Stimulated activated naive CD8-positive, alpha-beta T cell treated with anti-CD3 and anti-CD28 coated beads, Interleukin-15, Interleukin-2, amounts not matched to agents 100 ng/mL and 50 ng/mL, for 24 hours (primary cell): ENCODE results near the gene SLC25A39.
"Not testable (repeated sequence)": the region's sequence is repeated elsewhere in the genome, so short reads cannot be mapped to it uniquely, and the experiment has no call there.

Experiments
- H3K27ac Mint-ChIP-seq: one replicate; pipeline ENCODE4 v1.8.0; 2021; ENCODE audit warnings: mild to moderate bottlenecking, mixed read lengths
- H3K27me3 Mint-ChIP-seq: one replicate; pipeline ENCODE4 v1.8.0; 2021; ENCODE audit warnings: mixed read lengths
- H3K36me3 Mint-ChIP-seq: one replicate; pipeline ENCODE4 v1.8.0; 2021; ENCODE audit warnings: low read depth, mixed read lengths
- H3K4me1 Mint-ChIP-seq: one replicate; pipeline ENCODE4 v1.8.0; 2021; ENCODE audit warnings: low read depth, mixed read lengths
- H3K4me3 Mint-ChIP-seq: one replicate; pipeline ENCODE4 v1.8.0; 2021; ENCODE audit warnings: mild to moderate bottlenecking, mixed read lengths
- H3K9me3 Mint-ChIP-seq: one replicate; pipeline ENCODE4 v1.8.0; 2021; ENCODE audit warnings: mixed read lengths

SLC25A39 gene, protein sequence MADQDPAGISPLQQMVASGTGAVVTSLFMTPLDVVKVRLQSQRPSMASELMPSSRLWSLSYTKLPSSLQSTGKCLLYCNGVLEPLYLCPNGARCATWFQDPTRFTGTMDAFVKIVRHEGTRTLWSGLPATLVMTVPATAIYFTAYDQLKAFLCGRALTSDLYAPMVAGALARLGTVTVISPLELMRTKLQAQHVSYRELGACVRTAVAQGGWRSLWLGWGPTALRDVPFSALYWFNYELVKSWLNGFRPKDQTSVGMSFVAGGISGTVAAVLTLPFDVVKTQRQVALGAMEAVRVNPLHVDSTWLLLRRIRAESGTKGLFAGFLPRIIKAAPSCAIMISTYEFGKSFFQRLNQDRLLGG

DNA sequence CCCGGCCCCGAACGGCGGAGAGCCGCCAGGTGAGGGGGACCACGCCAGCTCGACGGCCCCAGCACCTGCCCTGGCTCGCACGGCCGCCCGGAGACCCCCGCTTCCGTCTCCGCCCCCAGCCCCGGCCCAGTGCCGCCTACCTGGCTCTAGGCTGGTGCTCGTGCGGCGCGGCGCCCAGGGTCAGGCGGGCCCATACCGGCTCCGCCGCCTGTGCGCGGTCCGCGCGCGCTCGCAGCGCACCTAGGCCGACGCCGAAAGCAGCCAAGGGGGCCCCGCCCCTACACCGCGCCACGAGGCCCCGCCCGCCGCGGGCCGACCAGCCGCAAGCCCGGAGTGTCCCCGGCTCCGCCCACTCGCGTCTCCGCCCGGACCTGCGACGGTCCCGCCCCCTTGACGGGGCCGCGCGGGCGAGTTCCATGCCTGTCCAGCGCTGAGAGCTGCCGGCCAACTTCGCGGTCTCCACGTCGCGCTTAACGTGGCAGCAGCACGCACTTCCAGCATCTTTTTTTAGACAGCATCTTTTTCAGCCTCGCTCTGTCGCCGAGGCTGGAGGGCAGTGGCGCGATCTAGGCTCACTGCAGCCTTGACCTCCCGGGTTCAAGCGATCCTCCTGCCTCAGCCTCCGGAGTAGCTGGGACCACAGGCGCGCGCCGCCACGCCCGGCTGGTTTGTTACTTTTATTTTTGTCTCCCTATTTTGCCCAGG, at the start of gene SLC25A39:
Gene SLC25A39, minus strand, starts transcription at position 253 of the 705 bp plus-strand sequence. CDS start 1,261 bp downstream, outside the sequence.
- Mint-ChIP-seq H3K27me3 (no peaks in the 10 kb centered on the region), H3K36me3 (peaks cover 9% of the 10 kb centered on the region), H3K4me1 (peaks cover 36% of the 10 kb centered on the region), H3K27ac (peak within 1 kb of the TSS; percentile 94), H3K9me3 (no peaks in the 10 kb centered on the region), H3K4me3 (peak within 1 kb of the TSS; percentile 87)

DNA sequence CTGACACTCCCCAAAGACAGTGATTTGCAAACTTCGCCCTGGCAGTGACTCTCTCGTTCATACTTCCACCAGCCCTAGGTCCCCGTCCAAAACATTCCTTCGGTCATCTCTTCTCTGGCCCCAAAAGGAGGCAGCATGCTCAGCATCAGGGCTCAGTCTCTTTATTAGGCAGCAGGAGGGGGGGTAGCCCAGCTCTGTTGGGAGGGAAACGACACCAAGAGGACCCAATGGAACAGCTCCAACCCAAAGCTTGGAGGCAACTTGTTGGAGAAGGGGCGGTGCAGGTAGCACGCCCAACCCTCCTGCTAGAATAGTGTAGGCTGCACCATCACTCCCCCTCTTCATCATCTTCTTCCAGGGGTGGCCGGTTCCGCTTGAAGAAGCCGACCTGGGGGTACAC, 47.4 kb upstream of the SLC25A39 start:
- H3K27ac Mint-ChIP-seq = no peak overlapping the region
- no peak overlapping the region for H3K4me3 Mint-ChIP-seq
- H3K9me3 Mint-ChIP-seq = no peaks in the 10 kb centered on the region
- H3K4me1 Mint-ChIP-seq = no peaks in the 10 kb centered on the region
- H3K27me3 Mint-ChIP-seq = peaks cover 30% of the 10 kb centered on the region
- H3K36me3 Mint-ChIP-seq = no peaks in the 10 kb centered on the region

GRCh38 chr17:44369414-44370023, 44.9 kb upstream of the SLC25A39 start:
- H3K36me3 Mint-ChIP-seq, H3K9me3 Mint-ChIP-seq, H3K27ac Mint-ChIP-seq, H3K4me1 Mint-ChIP-seq: not testable (repeated sequence)
- H3K27me3 Mint-ChIP-seq = peaks cover 49% of the 10 kb centered on the region
- H3K4me3 Mint-ChIP-seq = peak overlapping the region; percentile 64

- H3K27ac Mint-ChIP-seq, H3K4me1 Mint-ChIP-seq, H3K4me3 Mint-ChIP-seq, H3K9me3 Mint-ChIP-seq, H3K36me3 Mint-ChIP-seq: not testable (repeated sequence)
- peaks cover 49% of the 10 kb centered on the region for H3K27me3 Mint-ChIP-seq
These were observed 44.0 kb upstream of the SLC25A39 start for GRCh38 chr17:44368391-44369243.

- Mint-ChIP-seq H3K9me3 (no peaks in the 10 kb centered on the region), H3K27ac (no peak overlapping the region), H3K4me3 (no peak overlapping the region), H3K27me3 (peaks cover 49% of the 10 kb centered on the region), H3K4me1 (no peaks in the 10 kb centered on the region), H3K36me3 (no peaks in the 10 kb centered on the region)
These were observed 42.8 kb upstream of the SLC25A39 start for GRCh38 chr17:44367231-44367979.

- H3K4me1 Mint-ChIP-seq, H3K4me3 Mint-ChIP-seq, H3K9me3 Mint-ChIP-seq, H3K36me3 Mint-ChIP-seq, H3K27ac Mint-ChIP-seq: not testable (repeated sequence)
- H3K27me3 Mint-ChIP-seq = peaks cover 45% of the 10 kb centered on the region
These were observed 40.4 kb upstream of the SLC25A39 start for GRCh38 chr17:44365051-44365450.

DNA sequence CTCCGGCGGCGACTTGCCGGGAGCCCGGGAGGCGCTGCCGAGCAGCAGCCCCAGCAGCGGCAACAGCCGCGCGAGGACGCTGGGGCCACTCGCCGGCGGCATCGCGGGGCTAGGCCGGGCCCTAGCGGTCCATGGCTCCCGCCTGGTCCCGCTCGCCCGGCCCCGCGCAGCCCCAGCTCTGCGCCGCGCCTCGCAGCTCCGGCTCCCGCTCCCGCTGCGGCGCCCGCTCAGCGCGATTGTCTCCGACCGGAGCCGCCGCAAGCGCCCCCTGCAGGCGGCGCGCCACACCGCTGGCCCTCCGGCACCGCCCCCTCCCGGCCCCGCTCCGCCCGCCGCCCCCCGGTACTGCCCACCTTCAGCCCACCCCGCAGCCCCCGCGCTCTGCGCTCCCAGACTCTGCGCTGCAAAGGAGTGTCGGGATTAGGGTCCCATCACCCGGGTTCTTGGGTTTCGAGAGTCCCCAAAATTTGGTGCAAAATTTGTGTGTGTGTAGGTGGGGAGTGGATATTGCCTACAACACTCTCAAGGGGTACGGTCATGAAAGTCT, 39.1 kb upstream of the SLC25A39 start, which contains the start of gene FAM171A2:
Gene FAM171A2, minus strand, starts transcription at position 241 of the 547 bp plus-strand sequence. Its CDS starts 139 bp downstream, at position 102.
- H3K27me3 Mint-ChIP-seq = peaks cover 38% of the 10 kb centered on the region
- H3K4me3 Mint-ChIP-seq = peak within 1 kb of the TSS; percentile 62
- no peak within 1 kb of the TSS for H3K27ac Mint-ChIP-seq
- no peaks in the 10 kb centered on the region for H3K36me3 Mint-ChIP-seq
- H3K9me3 Mint-ChIP-seq = no peaks in the 10 kb centered on the region
- no peaks in the 10 kb centered on the region for H3K4me1 Mint-ChIP-seq

DNA sequence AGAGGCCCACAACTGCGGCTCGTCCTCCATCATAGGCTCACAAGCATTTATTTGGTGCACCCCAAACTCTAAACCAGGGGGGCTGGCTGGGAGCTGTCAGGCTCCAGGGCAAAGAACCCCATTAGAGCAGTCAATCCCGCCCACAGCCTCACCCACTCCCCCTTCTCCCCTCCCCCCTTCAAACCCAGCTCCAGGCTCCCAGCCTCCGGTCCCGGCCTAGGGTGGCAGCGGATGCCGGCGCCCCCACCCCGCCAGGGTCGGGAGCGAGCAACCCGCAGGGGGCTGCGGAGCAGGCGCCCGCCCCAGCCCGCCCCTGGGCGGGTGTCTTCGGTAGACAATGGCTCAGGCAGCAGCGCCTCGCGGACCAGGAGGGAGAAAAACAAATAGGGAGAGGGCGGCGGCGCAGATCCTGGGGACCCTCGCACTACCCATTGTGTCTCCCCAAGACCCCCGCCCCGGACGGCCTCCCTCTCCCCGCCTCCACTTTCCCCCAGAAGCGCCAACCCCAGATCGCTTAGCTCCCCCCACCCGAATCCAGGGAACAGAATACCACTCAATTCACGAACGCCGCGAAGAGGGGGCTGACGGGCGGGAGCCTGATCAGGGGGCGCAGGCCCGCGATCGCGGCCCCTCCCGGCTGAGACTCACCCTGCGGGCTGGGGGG, 38.5 kb upstream of the SLC25A39 start:
- Mint-ChIP-seq H3K4me3 (peak overlapping the region; percentile 62), H3K4me1 (no peaks in the 10 kb centered on the region), H3K9me3 (no peaks in the 10 kb centered on the region), H3K27me3 (peaks cover 38% of the 10 kb centered on the region), H3K27ac (no peak overlapping the region), H3K36me3 (no peaks in the 10 kb centered on the region)

- no peak overlapping the region for H3K4me3 Mint-ChIP-seq
- no peaks in the 10 kb centered on the region for H3K4me1 Mint-ChIP-seq
- no peaks in the 10 kb centered on the region for H3K36me3 Mint-ChIP-seq
- H3K9me3 Mint-ChIP-seq = no peaks in the 10 kb centered on the region
- no peak overlapping the region for H3K27ac Mint-ChIP-seq
- peaks cover 35% of the 10 kb centered on the region for H3K27me3 Mint-ChIP-seq
These were observed 37.9 kb upstream of the SLC25A39 start for GRCh38 chr17:44362459-44362948.

GRCh38 chr17:44361292-44362260, 37.0 kb upstream of the SLC25A39 start:
- H3K9me3 Mint-ChIP-seq = no peaks in the 10 kb centered on the region
- peaks cover 27% of the 10 kb centered on the region for H3K27me3 Mint-ChIP-seq
- no peak overlapping the region for H3K4me3 Mint-ChIP-seq
- no peak overlapping the region for H3K27ac Mint-ChIP-seq
- no peaks in the 10 kb centered on the region for H3K36me3 Mint-ChIP-seq
- H3K4me1 Mint-ChIP-seq = no peaks in the 10 kb centered on the region

DNA sequence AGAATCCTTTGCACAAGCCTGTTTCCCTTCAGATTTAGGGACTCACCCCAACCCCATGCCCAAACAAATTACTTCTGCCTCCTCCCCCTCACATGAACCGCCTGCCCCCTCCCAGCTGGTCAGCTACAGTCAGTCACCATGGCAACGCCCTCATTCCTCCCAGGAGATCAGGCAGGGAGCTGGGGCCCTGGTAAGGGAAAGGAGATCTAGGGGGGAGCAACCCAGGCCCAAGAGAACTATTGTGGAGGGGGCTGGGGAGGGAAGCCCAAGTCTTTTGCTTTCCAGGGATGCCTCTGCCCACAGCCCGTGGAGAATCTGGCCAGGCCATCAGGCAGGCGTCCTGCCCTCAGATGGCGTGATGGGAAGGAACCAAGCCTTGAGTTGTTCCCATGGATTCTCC, 36.2 kb upstream of the SLC25A39 start:
- Mint-ChIP-seq H3K4me3 (no peak overlapping the region), H3K4me1 (no peaks in the 10 kb centered on the region)

GRCh38 chr17:44360144-44360533, 35.5 kb upstream of the SLC25A39 start:
- Mint-ChIP-seq H3K27me3 (peaks cover 15% of the 10 kb centered on the region), H3K4me3 (no peak overlapping the region), H3K27ac (no peak overlapping the region), H3K4me1 (no peaks in the 10 kb centered on the region), H3K36me3 (no peaks in the 10 kb centered on the region), H3K9me3 (no peaks in the 10 kb centered on the region)

More for the DNA sequence above, 36.2 kb upstream of the SLC25A39 start:
- Mint-ChIP-seq H3K27ac (no peak overlapping the region), H3K36me3 (no peaks in the 10 kb centered on the region), H3K9me3 (no peaks in the 10 kb centered on the region), H3K27me3 (peaks cover 20% of the 10 kb centered on the region)
